Measurements from ENCODE around the gene GPR160.

Gene GPR160

DNA sequence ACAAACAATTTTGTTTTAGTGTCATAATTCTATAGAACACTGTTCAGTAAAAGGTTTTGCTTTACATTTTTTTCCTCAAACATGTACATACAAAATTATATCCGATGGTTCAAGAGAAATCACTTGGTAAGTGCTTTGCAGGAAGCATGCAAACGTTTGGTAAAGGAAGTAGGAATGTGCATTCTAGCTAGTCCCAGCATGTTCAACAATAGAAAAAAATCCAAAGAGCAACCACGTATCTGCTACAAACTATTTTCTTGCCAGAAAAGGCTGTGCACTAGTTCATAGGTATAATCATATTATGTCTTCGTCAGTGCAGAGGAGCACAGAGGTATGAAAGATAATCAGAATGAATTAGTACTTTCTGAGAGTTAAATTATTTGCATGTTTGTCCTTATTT lies 58.0 kb downstream of the GPR160 start:
- no peak for DNase-seq (ENCODE audit: low spot score)
- ChIA-PET CTCF (interaction anchor here (0.9 kb wide), 1 partner anchor 25 kb away, joined by 4 read pairs; no protein-coding TSS in a partner anchor), POLR2A (ENCODE audit: low non-redundant PET) (no interaction called here)
- TF ChIP-seq, protein P1, sequence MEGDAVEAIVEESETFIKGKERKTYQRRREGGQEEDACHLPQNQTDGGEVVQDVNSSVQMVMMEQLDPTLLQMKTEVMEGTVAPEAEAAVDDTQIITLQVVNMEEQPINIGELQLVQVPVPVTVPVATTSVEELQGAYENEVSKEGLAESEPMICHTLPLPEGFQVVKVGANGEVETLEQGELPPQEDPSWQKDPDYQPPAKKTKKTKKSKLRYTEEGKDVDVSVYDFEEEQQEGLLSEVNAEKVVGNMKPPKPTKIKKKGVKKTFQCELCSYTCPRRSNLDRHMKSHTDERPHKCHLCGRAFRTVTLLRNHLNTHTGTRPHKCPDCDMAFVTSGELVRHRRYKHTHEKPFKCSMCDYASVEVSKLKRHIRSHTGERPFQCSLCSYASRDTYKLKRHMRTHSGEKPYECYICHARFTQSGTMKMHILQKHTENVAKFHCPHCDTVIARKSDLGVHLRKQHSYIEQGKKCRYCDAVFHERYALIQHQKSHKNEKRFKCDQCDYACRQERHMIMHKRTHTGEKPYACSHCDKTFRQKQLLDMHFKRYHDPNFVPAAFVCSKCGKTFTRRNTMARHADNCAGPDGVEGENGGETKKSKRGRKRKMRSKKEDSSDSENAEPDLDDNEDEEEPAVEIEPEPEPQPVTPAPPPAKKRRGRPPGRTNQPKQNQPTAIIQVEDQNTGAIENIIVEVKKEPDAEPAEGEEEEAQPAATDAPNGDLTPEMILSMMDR (conservative IDR thresholded peaks at IDR 0.05; ENCODE audit: low read depth) = no peak
- H3K27ac ChIP-seq = no peak overlapping the region

GRCh38 chr3:170096342-170096741 lies 58.5 kb downstream of the GPR160 start:
- no peak for DNase-seq (ENCODE audit: low spot score)
- ChIA-PET POLR2A (ENCODE audit: low non-redundant PET) (no interaction called here), CTCF (no interaction called here)
- H3K27ac ChIP-seq = no peak overlapping the region
- TF ChIP-seq, protein P1 (conservative IDR thresholded peaks at IDR 0.05; ENCODE audit: low read depth) = no peak

GRCh38 chr3:170098753-170099152 lies 61.0 kb downstream of the GPR160 start:
- no peak overlapping the region for H3K27ac ChIP-seq
- TF ChIP-seq, protein P1 (conservative IDR thresholded peaks at IDR 0.05; ENCODE audit: low read depth) = no peak
- ChIA-PET CTCF (interaction anchor here (0.6 kb wide), 1 partner anchor 95 kb away, joined by 7 read pairs; no protein-coding TSS in a partner anchor), POLR2A (ENCODE audit: low non-redundant PET) (no interaction called here)
- DNase-seq (ENCODE audit: low spot score) = no peak

GRCh38 chr3:170100944-170101343 lies 63.1 kb downstream of the GPR160 start:
- no peak for DNase-seq (ENCODE audit: low spot score)
- CTCF ChIA-PET = interaction anchor here (0.7 kb wide), 1 partner anchor 48 kb away, joined by 4 read pairs; no protein-coding TSS in a partner anchor
- H3K27ac ChIP-seq = no peak overlapping the region
- TF ChIP-seq, protein P1 (conservative IDR thresholded peaks at IDR 0.05; ENCODE audit: low read depth) = no peak
- POLR2A ChIA-PET (ENCODE audit: low non-redundant PET) = no interaction called here

DNA sequence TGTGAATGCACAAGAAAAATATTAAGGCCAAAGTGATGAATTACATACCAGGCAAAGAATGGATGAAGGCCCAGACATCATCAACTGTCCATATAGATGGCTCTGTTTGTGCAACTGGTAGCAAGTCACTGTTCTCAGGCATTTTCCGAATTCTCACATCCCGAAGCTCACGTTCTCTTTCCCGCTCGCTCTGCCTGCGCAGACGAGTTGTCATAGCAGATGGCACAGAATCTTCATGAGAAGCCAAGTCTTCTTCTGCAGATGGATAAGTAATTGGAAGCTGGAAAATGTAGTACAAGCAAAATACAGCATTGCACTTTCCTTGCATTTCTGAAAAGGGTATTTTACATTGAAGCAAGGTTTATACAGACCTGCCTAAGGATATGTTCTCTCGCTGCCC lies 64.6 kb downstream of the GPR160 start:
- DNase-seq (ENCODE audit: low spot score) = no peak
- TF ChIP-seq, protein P1 (conservative IDR thresholded peaks at IDR 0.05; ENCODE audit: low read depth) = no peak
- CTCF ChIA-PET = no interaction called here
- POLR2A ChIA-PET (ENCODE audit: low non-redundant PET) = no interaction called here
- no peak overlapping the region for H3K27ac ChIP-seq

DNA sequence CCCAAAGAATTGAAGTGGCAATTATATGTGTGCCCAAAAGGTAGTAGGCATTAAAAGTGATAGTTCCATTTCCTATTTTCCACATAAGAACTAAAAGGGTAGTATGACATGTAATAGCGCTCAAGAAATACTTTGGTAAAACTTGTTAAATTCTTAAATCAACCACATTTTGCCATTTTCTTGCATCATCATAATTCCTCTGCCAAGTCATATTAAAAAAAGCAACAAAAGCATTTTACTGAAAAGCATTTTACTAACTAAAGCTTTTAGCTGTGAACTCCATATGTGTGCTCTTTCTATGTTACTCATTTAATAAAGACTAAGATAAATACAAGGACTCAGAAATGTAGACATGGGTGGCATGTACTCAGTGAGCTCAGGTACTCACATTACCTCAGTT lies 70.1 kb downstream of the GPR160 start:
- no peak for DNase-seq (ENCODE audit: low spot score)
- no peak overlapping the region for H3K27ac ChIP-seq
- ChIA-PET CTCF (no interaction called here), POLR2A (ENCODE audit: low non-redundant PET) (no interaction called here)
- TF ChIP-seq, protein P1 (conservative IDR thresholded peaks at IDR 0.05; ENCODE audit: low read depth) = no peak

- ChIA-PET CTCF (interaction anchor here (0.6 kb wide), 1 partner anchor 95 kb away, joined by 3 read pairs; no protein-coding TSS in a partner anchor), POLR2A (ENCODE audit: low non-redundant PET) (no interaction called here)
- H3K27ac ChIP-seq = no peak overlapping the region
- no peak for DNase-seq (ENCODE audit: low spot score)
- TF ChIP-seq, protein P1 (conservative IDR thresholded peaks at IDR 0.05; ENCODE audit: low read depth) = no peak
Observed at GRCh38 chr3:170108955-170109354, 71.2 kb downstream of the GPR160 start.

All from RWPE1 (cell line).